ENCODE measurements around the gene DGKI.

DNA sequence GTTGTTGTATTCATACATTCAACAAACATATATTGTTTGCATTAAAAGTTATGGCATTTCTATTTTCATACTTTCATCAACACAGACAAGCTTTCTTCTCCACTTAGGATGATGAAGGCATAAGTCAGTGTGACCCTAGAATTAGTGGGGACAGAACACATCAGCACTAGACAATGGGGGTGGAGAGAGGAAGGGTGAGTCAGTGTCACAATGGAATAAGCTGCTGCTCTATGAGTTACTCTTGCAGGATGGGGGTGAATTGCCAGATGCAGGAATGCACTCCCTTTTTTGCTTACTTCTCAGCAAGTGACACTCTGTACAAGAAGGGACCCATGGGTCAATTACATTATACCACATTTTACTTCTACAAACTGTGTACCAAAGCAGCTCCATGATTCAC, 74.0 kb downstream of the DGKI start:
- TF ChIP-seq, protein P1, sequence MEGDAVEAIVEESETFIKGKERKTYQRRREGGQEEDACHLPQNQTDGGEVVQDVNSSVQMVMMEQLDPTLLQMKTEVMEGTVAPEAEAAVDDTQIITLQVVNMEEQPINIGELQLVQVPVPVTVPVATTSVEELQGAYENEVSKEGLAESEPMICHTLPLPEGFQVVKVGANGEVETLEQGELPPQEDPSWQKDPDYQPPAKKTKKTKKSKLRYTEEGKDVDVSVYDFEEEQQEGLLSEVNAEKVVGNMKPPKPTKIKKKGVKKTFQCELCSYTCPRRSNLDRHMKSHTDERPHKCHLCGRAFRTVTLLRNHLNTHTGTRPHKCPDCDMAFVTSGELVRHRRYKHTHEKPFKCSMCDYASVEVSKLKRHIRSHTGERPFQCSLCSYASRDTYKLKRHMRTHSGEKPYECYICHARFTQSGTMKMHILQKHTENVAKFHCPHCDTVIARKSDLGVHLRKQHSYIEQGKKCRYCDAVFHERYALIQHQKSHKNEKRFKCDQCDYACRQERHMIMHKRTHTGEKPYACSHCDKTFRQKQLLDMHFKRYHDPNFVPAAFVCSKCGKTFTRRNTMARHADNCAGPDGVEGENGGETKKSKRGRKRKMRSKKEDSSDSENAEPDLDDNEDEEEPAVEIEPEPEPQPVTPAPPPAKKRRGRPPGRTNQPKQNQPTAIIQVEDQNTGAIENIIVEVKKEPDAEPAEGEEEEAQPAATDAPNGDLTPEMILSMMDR (IDR thresholded peaks at IDR 0.05) = no peak
- TF ChIP-seq POLR2A (IDR thresholded peaks at IDR 0.05) = no peak
